Lower lobe of right lung (tissue), 2 donors: ENCODE results near the gene LBHD2. TPM values are rescaled to one million over a fixed set of nuclear protein-coding genes. Genes with fewer than 3 reads are reported as not detected.

Experiments
- ATAC-seq, 2 donors: fragments of 200-7000 bp; cut with Tn5 transposase; one replicate each; pipeline ENCODE4 v1.9.1; 2020 to 2022; ENCODE audit warnings: mild to moderate bottlenecking in 2 of 2, moderate library complexity in 2 of 2
- DNase-seq: peaks from one replicate; pipeline ENCODE4 v3.0.0-alpha.2; 2020
- H3K27ac ChIP-seq: fragments of 200-600 bp; one replicate; pipeline ENCODE4 v1.8.0; 2022
- H3K27me3 ChIP-seq: fragments of 200-600 bp; one replicate; pipeline ENCODE4 v1.8.0; 2022; ENCODE audit warnings: low read depth
- H3K36me3 ChIP-seq: fragments of 200-600 bp; one replicate; pipeline ENCODE4 v1.8.0; 2022; ENCODE audit warnings: mild to moderate bottlenecking
- H3K4me1 ChIP-seq: fragments of 200-600 bp; one replicate; pipeline ENCODE4 v1.8.0; 2022
- H3K4me3 ChIP-seq: fragments of 200-600 bp; one replicate; pipeline ENCODE4 v1.8.0; 2022; ENCODE audit warnings: mild to moderate bottlenecking
- H3K9me3 ChIP-seq: fragments of 200-600 bp; one replicate; pipeline ENCODE4 v1.8.0; 2022
- intact Hi-C: fragments of 100-400 bp; cut with DNase I; formaldehyde crosslinking; loops from one replicate; pipeline ENCODE4 v1.11.0; 2022
- total RNA-seq: library from RNA; stranded (reverse); fragmentation: NEBNext Ultra II Directional; extraction: Animal tissue kit (Norgen Biotek cat#: 25700); gene quantifications from one replicate; pipeline ENCODE4 v1.2.1, GENCODE V29; 2021
- TF ChIP-seq, protein P1 (sequence below): fragments of 200-600 bp; IDR thresholded peaks from one replicate; pipeline ENCODE4 v1.8.0; 2022; ENCODE audit warnings: antibody characterized with exemption, mild to moderate bottlenecking
- donor health status: DM: no; HTN: yes; CAD: no; lungs with severe emphysema.

LBHD2 gene
- total RNA-seq, 1 donor from 2014 or later, result not detected

DNA sequence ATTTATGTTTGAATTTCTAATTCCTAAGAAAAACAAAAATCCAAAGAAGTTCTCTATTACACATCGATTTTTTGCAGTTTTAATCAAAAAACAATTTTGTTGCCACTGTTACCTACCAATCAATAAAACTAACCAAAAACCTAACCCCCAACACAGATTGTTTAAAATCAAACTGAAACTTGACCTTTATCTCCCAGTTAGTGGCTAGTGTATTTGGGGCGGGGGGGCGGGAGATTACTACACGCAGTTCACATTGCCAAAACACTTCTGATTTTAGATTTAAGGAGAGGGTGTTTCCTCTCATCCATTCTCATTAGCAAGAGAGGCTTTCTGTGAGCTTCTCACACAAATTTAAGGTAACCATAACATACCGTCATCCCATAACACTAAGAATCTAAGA is 33.1 kb upstream of the LBHD2 start:
- H3K27ac ChIP-seq, result no peak overlapping the region
- peaks cover 5% of the 10 kb centered on the region for H3K36me3 ChIP-seq
- peaks cover 27% of the 10 kb centered on the region for H3K4me1 ChIP-seq
- no peak for ATAC-seq
- no peaks in the 10 kb centered on the region for H3K9me3 ChIP-seq
- DNase-seq, result no peak
- intact Hi-C loops, result no loop called here
- TF ChIP-seq, protein P1, sequence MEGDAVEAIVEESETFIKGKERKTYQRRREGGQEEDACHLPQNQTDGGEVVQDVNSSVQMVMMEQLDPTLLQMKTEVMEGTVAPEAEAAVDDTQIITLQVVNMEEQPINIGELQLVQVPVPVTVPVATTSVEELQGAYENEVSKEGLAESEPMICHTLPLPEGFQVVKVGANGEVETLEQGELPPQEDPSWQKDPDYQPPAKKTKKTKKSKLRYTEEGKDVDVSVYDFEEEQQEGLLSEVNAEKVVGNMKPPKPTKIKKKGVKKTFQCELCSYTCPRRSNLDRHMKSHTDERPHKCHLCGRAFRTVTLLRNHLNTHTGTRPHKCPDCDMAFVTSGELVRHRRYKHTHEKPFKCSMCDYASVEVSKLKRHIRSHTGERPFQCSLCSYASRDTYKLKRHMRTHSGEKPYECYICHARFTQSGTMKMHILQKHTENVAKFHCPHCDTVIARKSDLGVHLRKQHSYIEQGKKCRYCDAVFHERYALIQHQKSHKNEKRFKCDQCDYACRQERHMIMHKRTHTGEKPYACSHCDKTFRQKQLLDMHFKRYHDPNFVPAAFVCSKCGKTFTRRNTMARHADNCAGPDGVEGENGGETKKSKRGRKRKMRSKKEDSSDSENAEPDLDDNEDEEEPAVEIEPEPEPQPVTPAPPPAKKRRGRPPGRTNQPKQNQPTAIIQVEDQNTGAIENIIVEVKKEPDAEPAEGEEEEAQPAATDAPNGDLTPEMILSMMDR, result no peak
- H3K4me3 ChIP-seq, result no peak overlapping the region
- no peaks in the 10 kb centered on the region for H3K27me3 ChIP-seq

GRCh38 chr14:103052407-103052806 is 31.6 kb upstream of the LBHD2 start:
- H3K27ac ChIP-seq, result no peak overlapping the region
- ATAC-seq (no peak), DNase-seq (peak; percentile 55)
- H3K27me3 ChIP-seq, result no peaks in the 10 kb centered on the region
- H3K9me3 ChIP-seq, result no peaks in the 10 kb centered on the region
- peaks cover 5% of the 10 kb centered on the region for H3K36me3 ChIP-seq
- TF ChIP-seq, protein P1, result no peak
- H3K4me1 ChIP-seq, result peaks cover 28% of the 10 kb centered on the region
- no peak overlapping the region for H3K4me3 ChIP-seq
- intact Hi-C loops, result no loop called here

- H3K4me1 ChIP-seq, result peaks cover 44% of the 10 kb centered on the region
- peaks cover 5% of the 10 kb centered on the region for H3K36me3 ChIP-seq
- H3K27ac ChIP-seq, result peak overlapping the region; percentile 97
- no peaks in the 10 kb centered on the region for H3K9me3 ChIP-seq
- ATAC-seq, result no peak
- no peaks in the 10 kb centered on the region for H3K27me3 ChIP-seq
- DNase-seq, result no peak
- TF ChIP-seq, protein P1, result no peak
- peak overlapping the region; percentile 99 for H3K4me3 ChIP-seq
- intact Hi-C loops, result no loop called here
These were observed 28.3 kb upstream of the LBHD2 start for GRCh38 chr14:103055695-103056094.

- Histone ChIP-seq H3K27ac (peak overlapping the region; percentile 97), H3K27me3 (no peaks in the 10 kb centered on the region), H3K36me3 (peaks cover 5% of the 10 kb centered on the region), H3K4me3 (peak overlapping the region; percentile 99), H3K9me3 (no peaks in the 10 kb centered on the region), H3K4me1 (peaks cover 44% of the 10 kb centered on the region)
- intact Hi-C loops, result no loop called here
- TF ChIP-seq, protein P1, result no peak
- peak; percentile 81 for DNase-seq
- peak; percentile 28 to 38 for ATAC-seq
These were observed 27.5 kb upstream of the LBHD2 start for GRCh38 chr14:103056322-103057027.

DNA sequence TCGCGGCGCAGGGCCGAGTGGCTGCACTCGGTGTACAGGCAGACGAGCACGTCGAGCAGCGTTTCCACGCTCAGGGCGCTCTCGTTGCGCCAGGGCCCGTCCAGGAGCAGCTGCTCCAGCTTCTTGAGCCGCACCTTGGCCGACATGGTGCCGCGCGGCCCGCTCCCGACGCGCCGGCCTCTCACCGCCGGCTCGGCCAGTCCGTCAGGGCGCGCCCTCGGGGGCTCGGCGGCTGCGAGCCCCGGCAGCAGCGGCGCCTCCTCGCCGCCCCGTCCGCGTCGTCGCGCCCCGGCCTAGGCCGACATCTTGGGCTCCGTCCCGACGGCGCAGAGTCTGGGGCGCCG is 27.0 kb upstream of the LBHD2 start:
- no peaks in the 10 kb centered on the region for H3K9me3 ChIP-seq
- H3K36me3 ChIP-seq, result peaks cover 5% of the 10 kb centered on the region
- TF ChIP-seq, protein P1, result no peak
- H3K27ac ChIP-seq, result peak overlapping the region; percentile 97
- ATAC-seq (peak in 1 of 2 donors; percentile 1), DNase-seq (peak; percentile 68)
- H3K4me1 ChIP-seq, result peaks cover 44% of the 10 kb centered on the region
- H3K4me3 ChIP-seq, result peak overlapping the region; percentile 99
- intact Hi-C loops, result no loop called here
- H3K27me3 ChIP-seq, result no peaks in the 10 kb centered on the region
